ENCODE results near the gene SLC5A8.

The SLC5A8 gene

GRCh38 chr12:101207086-101207780 lies 2.8 kb downstream of the SLC5A8 start:
- peak; percentile 77 for DNase-seq (ENCODE audit: low read depth)
- no peak for TF ChIP-seq CTCF (IDR thresholded peaks at IDR 0.05; ENCODE audit: insufficient read depth, low read depth, low read length, missing control alignments)
- H3K4me3 ChIP-seq (ENCODE audit: low read length): no peak overlapping the region

- no peak for DNase-seq (ENCODE audit: low read depth)
- TF ChIP-seq CTCF (IDR thresholded peaks at IDR 0.05; ENCODE audit: insufficient read depth, low read depth, low read length, missing control alignments): no peak
- no peak overlapping the region for H3K4me3 ChIP-seq (ENCODE audit: low read length)
These were observed 5.3 kb downstream of the SLC5A8 start for GRCh38 chr12:101204602-101205304.

- DNase-seq (ENCODE audit: low read depth): no peak
- no peak overlapping the region for H3K4me3 ChIP-seq (ENCODE audit: low read length)
- TF ChIP-seq CTCF (IDR thresholded peaks at IDR 0.05; ENCODE audit: insufficient read depth, low read depth, low read length, missing control alignments): no peak
These were observed 9.2 kb downstream of the SLC5A8 start for GRCh38 chr12:101200824-101201223.

GRCh38 chr12:101200145-101200544 lies 9.9 kb downstream of the SLC5A8 start:
- DNase-seq (ENCODE audit: low read depth): no peak
- no peak for TF ChIP-seq CTCF (IDR thresholded peaks at IDR 0.05; ENCODE audit: insufficient read depth, low read depth, low read length, missing control alignments)

GRCh38 chr12:101186291-101186690 lies 23.7 kb downstream of the SLC5A8 start:
- TF ChIP-seq CTCF (IDR thresholded peaks at IDR 0.05; ENCODE audit: insufficient read depth, low read depth, low read length, missing control alignments): no peak
- H3K4me3 ChIP-seq (ENCODE audit: low read length): no peak overlapping the region
- no peak for DNase-seq (ENCODE audit: low read depth)

More at GRCh38 chr12:101200145-101200544, 9.9 kb downstream of the SLC5A8 start:
- no peak overlapping the region for H3K4me3 ChIP-seq (ENCODE audit: low read length)

GRCh38 chr12:101181776-101182175 lies 28.3 kb downstream of the SLC5A8 start:
- TF ChIP-seq CTCF (IDR thresholded peaks at IDR 0.05; ENCODE audit: insufficient read depth, low read depth, low read length, missing control alignments): no peak
- H3K4me3 ChIP-seq (ENCODE audit: low read length): no peak overlapping the region
- DNase-seq (ENCODE audit: low read depth): no peak

All from epithelial cell of esophagus (primary cell).